H1 (cell line): Measurements from ENCODE around the gene ZNF804B. TPM values are rescaled to one million over a fixed set of nuclear protein-coding genes. Genes with fewer than 3 reads are reported as not detected.

Source experiments
- BACH1 ChIP-seq: IDR thresholded peaks from 2 replicates; pipeline ENCODE4 v1.6.1; 2012; ENCODE audit warnings: low read length, improper control_type of control experiment
- CBX5 ChIP-seq: fragments of 300-800, 300-1000 bp; sonication (generic); IDR thresholded peaks from 2 replicates; pipeline ENCODE4 v1.7.1; 2016; ENCODE audit warnings: antibody characterized with exemption, low read length, low read depth
- CHD1 ChIP-seq: IDR thresholded peaks from 2 replicates; pipeline ENCODE4 v1.6.1; 2012; ENCODE audit warnings: low read depth, low read length, improper control_type of control experiment
- CHD7 ChIP-seq: fragments of 300-600 bp; sonication (generic); IDR thresholded peaks from 2 replicates; pipeline ENCODE4 v1.7.1; 2012; ENCODE audit warnings: low read length, moderate library complexity, mild to moderate bottlenecking, inconsistent platforms; ENCODE audit not compliant: insufficient replicate concordance
- EGR1 ChIP-seq: IDR thresholded peaks from 2 replicates; pipeline ENCODE4 v1.6.1; 2011; ENCODE audit warnings: low read depth, low read length, borderline replicate concordance
- HDAC6 ChIP-seq: IDR thresholded peaks from one replicate; pipeline ENCODE4 v1.7.1; 2012; ENCODE audit warnings: low read depth, mild to moderate bottlenecking, inconsistent platforms, low read length, moderate library complexity
- JUND ChIP-seq: IDR thresholded peaks from 2 replicates; pipeline ENCODE4 v1.6.1; 2011; ENCODE audit warnings: mild to moderate bottlenecking, improper control_type of control experiment, low read length
- POLR2AphosphoS5 ChIP-seq: IDR thresholded peaks from 2 replicates; pipeline ENCODE4 v1.6.1; 2011; ENCODE audit warnings: low read depth, low read length
- POU5F1 ChIP-seq: IDR thresholded peaks from 2 replicates; pipeline ENCODE4 v1.6.1; 2011; ENCODE audit warnings: low read depth, mild to moderate bottlenecking, low read length, moderate library complexity
- SIRT6 ChIP-seq: IDR thresholded peaks from one replicate; pipeline ENCODE4 v1.7.1; 2012; ENCODE audit warnings: low read length, inconsistent platforms
- SUZ12 ChIP-seq: fragments of 200-600 bp; sonication (generic); IDR thresholded peaks from 2 replicates; pipeline ENCODE4 v1.6.1; 2012; ENCODE audit warnings: mild to moderate bottlenecking, inconsistent platforms, low read length, moderate library complexity, mixed read lengths
- TAF1 ChIP-seq: IDR thresholded peaks from 2 replicates; pipeline ENCODE4 v1.6.1; 2011; ENCODE audit warnings: mild to moderate bottlenecking, low read depth, low read length
- TAF7 ChIP-seq: optimal IDR thresholded peaks from 2 replicates; pipeline ENCODE3; 2011; ENCODE audit warnings: low read depth, mild to moderate bottlenecking, inconsistent platforms, low read length, moderate library complexity, borderline replicate concordance
- TBP ChIP-seq: IDR thresholded peaks from 2 replicates; pipeline ENCODE4 v1.6.1; 2011; ENCODE audit warnings: low read depth, low read length, improper control_type of control experiment
- polyA plus RNA-seq, 7 experiments: library from polyadenylated mRNA; depleted of rRNA in 3 of 7; stranded (reverse) in 5 of 7; unstranded in 2 of 7; fragments of >200 nt in 5 of 7; fragments of 200-250 nt in 2 of 7; gene quantifications; 1 replicate in 5 of 7; 2 replicates in 1 of 7; 4 replicates in 1 of 7; pipeline versions ENCODE4 v1.2.1 to v1.2.3, GENCODE V29; 2011 to 2013; ENCODE audit warnings: missing spikeins in 2 of 7, mixed read lengths in 2 of 7
- total RNA-seq: library from RNA; stranded (reverse); fragmentation: NEBNext Ultra II Directional; extraction: Animal tissue kit (Norgen Biotek cat#: 25700); gene quantifications from 2 replicates; pipeline ENCODE4 v1.2.1, GENCODE V29; 2021

ZNF804B gene
- total and polyA plus RNA-seq, 2 of the 8 experiments (the other 6 are each of a cell fraction or from before 2014, with no cell fraction given): not detected

- TF ChIP-seq CHD7 (no peak), JUND (no peak), SIRT6 (no peak), HDAC6 (no peak), CHD1 (no peak), CBX5 (no peak), POLR2AphosphoS5 (no peak), BACH1 (no peak), TAF7 (no peak), POU5F1 (no peak), SUZ12 (no peak), EGR1 (no peak), TBP (no peak), TAF1 (no peak)
These were observed 552.4 kb downstream of the ZNF804B start (continued) for GRCh38 chr7:89311886-89312285.
